HG02678 (cell line): Measurements from ENCODE around the gene EYS.
"Not testable (repeated sequence)": the region's sequence is repeated elsewhere in the genome, so short reads cannot be mapped to it uniquely, and the experiment has no call there.

Experiments used
- ATAC-seq: cut with Tn5 transposase; IDR thresholded peaks from one replicate; pipeline ENCODE4 v1.9.1; 2021; ENCODE audit warnings: mild to moderate bottlenecking, moderate library complexity; ENCODE audit not compliant: unreplicated experiment

EYS gene

DNA sequence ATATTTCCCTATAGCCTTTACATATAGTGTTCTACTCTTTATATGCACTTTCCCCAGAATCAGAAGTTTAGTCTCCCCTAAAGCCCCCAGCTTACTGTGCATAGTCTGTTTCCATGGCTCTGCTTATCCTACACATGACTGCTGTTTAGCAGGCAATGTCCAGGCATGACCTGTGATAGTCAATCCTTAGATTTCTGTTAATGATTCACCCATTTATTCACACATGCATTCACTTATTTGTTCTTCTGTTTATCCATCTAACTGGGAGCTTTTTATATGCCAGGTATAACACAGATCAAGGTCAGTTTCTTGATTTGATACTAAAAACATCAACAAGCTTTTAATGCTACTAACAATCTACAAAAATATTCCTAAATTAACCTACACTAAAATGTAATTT, 1770.6 kb downstream of the EYS start:
- ATAC-seq: no peak

DNA sequence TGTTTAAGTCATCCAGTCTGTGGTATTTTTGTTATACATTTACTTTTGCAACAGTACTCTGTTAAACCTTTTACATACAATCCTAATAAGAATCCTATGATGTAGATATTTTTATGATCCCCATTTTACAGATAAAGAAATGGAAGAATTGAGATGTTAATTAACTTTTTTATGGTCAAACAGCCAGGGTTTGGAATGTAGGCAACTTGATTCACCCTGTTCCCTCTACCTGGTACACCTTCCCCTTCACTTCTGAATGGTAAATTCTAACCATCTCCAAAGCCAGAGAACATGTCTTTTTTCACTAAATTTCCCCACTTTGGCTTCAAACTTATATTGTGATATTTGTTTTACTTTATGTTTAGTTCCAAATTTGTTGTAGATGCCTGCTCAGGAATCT, 1771.3 kb downstream of the EYS start:
- no peak for ATAC-seq

DNA sequence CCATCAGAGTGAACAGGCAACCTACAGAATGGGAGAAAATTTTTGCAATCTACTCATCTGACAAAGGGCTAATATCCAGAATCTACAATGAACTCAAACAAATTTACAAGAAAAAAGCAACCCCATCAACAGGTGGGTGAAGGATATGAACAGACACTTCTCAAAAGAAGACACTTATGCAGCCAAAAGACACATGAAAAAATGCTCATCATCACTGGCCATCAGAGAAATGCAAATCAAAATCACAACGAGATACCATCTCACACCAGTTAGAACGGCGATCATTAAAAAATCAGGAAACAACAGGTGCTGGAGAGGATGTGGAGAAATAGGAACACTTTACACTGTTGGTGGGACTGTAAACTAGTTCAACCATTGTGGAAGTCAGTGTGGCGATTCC, 1773.1 kb downstream of the EYS start:
- ATAC-seq: not testable (repeated sequence)

DNA sequence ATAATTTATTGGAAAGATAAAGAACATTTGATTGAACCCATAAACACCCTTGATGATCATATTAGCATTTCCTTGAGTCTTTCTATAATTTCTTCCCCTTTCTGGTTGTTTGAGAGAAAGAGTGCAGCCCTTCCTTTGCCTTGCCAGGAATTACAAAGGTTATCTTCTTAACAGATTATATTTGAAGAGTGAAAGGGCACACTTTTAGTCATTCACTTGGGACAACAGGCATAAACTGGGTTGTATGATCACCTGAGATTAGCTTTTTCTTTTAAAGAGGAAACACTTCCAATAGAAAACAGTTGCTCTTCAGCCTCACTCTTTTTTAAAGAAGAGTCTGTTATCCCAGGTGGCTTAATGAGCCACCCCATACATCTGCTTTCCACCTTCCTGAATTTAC, 1776.2 kb downstream of the EYS start:
- no peak for ATAC-seq

DNA sequence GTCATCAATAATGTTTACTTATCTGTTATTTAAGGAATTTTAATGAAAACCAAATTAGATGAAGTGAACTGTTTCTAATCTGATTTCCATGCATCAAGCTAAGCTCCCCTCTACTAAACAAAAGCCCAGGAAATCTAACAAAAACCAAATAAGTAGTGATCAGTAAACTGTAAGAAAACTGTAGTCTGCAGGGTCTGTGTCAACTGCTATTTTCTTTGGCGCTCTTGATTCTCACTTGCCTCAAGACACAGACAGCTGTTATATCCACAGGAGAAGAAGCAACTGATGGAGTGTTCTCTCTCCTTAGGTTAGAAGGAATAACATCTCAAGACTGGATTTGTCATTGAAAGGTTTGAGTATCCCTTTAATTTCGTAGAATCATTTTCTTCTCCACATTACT, 1777.9 kb downstream of the EYS start:
- no peak for ATAC-seq

DNA sequence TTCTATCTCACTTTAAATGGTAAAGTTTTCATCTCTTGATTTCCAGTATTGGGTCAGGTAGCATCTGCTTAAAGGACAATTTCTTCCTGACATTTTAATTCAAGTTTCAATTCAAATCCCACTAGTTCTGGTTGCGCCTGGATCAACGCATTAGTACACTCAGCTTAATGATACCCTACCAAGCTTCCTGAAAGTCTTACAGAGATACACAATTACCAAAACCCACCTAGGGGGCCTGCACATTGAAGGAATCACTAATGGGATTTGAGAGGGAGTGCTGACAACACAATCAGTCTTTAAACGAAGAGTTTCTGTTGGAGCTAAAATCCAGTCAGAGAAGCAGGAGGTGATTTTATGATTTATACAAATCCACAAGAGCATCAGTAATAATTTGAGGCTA, 1778.4 kb downstream of the EYS start:
- no peak for ATAC-seq

DNA sequence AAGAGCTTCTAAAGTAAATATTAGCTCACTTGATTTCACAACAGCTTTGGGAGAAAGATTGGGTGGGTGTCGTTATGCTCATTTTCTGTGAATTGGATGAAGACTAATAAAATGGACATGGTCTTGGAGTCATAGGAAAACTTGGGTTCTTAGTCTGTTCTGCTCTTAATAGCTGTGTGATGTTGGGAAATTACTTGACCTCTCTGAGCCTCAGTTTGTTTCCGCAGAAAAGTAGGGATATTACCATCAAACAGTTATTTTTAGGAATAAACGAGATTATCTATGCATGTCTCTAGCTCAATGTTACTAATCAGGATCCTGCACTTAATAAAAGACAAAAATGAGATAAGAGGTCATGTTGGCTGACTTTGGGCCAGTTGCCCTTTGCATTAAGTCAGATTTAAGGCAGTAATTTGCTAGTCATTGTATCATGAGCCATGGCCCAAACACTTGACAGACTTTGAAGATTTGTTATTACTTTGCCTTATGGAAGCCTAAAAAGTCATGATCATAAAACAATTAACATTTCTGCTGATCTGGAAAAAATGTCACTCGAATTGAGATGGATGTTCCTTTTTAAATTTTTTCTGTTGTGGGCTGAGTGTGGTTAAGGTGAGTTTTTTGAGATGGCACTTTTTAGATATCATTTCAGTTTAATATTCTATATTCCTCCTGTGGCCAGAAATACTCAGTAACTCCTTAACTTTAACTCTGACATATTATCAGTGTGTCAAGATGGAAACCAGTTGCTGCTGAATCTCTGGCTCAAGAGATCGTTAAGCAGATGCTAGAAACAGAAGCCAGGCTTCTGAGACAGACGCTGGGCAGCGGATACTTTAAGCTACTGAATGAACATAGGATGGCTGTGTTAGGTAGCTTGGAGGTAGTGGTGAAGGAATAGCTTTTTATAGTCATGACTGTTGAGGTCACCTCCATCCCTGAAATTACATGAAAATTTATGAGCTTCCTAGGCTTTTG, 1779.8 kb downstream of the EYS start:
- no peak for ATAC-seq

DNA sequence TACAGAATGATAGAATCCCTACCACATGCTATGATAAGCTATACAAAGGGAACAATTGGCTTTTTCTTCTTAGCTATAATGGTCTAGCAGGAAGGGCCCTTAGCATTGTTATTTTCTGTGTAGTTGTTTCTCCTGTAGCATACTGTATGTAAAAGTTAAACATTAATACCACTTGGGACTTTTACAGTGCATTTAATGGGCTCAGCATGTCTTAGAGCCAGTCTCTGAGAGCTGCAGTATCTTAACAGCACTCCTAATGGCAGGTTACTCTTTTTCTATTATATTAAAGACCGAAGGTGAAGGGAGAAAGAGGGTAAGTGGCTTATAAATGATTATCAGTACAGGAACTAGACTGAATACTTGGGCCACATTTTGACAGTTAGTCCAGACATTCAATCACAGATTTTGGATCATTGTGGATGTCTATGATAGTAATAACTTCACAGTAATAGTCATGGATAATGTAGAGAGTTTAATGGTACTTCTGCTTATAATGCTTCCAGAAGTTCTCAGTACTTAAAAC, 1780.7 kb downstream of the EYS start:
- no peak for ATAC-seq

DNA sequence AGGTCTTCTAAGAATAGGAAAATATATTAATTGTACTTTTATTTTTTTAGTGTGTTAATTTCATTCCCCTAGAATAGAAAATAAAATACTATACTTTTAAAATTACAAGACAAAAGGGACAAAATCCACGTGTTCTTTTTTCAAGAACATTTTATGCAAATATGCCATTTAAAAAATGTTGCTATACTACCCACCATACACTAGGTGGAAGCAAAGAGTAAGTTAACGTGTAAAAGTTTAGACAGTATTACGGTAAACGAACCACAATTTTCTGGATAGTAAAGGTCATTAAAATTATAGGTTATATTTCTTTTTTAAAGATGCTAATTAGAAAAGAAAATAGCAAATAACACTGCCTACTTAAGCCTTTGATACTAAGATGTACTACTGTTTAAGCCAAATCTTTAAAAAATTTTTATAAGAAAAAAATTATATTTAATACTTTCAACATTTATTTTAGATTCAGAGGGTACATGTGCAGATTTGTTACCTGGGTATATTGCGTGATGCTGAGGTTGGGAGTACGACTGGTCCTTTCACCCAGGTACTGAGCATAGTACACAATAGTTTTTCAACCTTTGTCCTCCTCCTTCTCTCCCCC, 1783.8 kb downstream of the EYS start:
- peak; percentile 70 for ATAC-seq

DNA sequence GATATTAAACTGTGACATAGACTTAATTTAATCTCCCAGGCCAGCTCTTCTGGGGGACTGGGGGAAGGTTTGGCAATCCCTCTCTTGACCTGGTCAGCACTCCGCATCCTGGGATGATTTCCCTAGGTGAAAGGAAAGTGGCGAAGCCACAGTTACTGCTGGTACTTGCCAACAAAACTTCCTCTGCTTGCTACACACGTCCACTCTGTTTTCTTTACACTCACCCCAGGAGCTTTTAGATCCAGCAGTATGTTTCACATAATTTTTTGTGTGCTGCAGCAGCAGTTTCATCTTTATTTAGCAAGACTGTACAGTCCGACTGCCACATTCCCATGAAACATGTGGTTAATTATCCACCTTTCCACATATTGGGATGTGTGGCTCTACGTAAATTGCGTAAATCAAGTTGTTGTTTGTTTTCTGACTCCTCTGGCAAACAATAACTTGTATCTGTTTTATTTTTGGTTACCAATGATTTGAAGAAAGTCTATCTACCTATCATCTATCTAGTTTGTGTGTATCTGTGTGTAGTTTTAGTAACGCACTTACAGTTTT, 1787.4 kb downstream of the EYS start:
- no peak for ATAC-seq

DNA sequence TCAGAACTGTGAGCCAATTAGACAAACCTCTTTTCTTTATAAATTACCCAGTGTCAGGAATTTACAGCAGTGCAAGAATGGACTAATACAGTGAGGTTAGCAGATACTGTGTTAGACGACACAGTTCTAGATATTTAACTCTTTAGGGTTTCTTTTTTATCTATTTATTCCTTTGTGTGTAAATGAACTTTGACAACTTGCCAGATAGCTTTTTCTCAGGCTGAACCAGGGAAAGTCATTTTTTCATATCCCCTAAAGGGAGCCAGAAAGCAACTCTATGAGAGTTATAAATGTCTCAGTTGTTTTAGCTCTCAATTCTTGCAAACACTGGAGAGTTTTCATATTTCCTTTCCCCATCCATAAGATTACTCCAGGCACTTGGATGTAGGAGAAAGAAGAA, 1794.1 kb downstream of the EYS start:
- ATAC-seq: no peak

DNA sequence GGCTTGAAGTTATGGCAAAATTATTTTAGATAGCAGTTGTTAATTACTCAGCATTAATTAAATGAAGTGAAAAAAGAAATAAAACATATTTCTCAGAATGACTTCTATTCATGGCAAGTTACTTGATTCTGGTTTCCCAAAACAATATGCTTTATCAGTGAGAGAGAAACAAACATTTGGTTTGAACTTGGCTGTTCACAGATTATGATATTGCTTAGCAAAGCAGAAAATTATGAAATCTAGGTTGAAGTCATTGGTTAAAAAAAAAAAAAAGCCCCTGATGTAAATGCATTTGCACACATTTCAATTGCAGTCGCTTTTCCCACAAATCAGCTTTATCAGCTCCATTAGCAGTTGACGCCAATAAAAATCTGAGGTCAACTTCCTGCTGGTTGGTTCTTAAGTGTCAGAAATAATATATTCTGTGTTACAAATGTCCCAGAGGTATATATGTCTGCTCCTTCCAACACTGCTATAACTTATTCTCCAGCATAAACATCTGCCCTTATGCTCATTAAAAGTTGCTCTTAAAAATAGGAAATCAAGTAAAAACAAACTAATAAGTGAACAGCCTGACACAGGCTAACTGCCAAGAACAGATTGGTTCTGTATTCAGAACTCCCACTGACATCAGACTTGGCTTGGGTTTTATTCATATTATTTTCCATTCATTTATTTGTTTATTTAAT, 1796.0 kb downstream of the EYS start:
- ATAC-seq: no peak

DNA sequence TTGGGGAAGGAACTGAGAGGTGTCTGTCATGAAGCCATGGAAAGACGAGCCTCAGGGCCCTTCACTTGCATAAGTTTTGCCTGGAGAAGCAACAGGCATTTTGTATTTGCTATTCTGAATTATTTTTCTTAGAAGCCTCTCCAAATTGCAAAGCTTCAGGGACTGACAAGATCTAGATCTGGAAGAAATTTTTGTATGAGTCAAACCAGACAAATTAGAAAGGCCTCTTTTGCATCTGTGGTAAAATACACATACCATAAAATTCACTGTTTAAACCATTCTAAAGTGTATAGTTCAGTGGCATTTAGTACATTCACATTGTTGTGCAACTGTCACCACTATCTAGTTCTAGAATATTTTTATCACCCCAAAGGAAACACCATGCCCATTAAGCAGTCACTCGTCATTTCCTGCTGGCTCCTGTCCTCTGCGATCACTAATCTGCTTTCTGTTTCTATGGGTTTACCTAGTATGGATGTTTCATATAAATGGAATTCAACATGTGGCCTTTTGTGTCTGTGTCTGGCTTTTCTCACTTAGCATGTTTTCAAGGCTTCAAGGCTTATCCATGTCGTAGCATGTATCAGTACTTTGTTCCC, 1802.3 kb downstream of the EYS start:
- ATAC-seq: no peak

DNA sequence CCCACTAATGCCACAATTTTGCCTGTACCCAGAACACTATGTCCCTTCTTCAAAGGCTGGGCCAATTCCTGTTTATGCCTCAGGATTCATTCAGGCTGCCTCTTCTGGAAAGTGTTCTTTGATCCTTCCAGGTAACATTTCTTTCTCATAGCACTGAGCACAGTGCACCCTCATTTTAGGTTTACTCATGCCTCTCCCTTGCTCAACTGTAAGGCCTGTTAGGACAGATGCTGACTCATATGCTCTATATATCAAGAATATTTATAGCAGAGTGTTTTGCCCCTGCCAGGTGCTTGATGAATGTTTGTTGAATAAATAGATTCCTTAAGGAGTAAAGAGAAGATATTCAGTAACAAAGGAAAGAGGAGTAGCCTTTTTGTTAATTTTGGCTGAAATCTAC, 1807.5 kb downstream of the EYS start:
- ATAC-seq: no peak

DNA sequence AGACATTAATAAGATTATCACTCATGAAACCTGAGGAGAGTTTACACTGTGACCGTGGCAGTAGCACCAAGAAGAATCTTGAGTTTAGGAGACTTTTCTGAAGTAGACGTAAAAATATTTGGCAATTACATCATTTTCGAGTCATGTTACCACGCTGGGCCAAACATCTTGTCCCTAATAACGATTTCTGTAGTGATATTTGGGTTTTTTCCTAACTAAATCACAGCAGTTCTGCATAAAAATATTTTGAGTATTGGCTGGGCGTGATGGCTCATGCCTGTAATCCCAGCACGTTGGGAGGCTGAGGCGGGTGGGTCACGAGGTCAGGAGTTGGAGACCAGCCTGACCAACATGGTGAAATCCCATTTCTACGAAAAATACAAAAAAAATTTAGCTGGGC, 1809.1 kb downstream of the EYS start:
- ATAC-seq: no peak

DNA sequence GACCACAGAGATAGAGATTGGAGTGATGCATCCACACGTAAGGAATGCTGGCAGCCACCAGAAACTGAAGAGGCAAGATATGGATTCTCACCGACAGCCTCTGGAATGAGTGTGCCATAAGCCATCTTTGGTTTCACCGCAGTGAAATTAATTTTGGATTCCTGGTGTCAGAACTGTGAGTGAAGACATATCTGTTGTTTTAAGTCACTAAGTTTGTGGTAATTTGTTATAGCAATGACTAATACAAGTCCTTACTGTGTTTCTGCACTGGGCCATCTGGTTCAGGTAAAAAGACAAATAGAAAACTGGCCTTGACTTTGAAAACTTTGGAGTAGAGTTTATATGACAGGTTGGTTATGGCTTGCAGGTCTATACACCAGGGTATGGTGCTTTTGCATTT, 1809.6 kb downstream of the EYS start:
- no peak for ATAC-seq

DNA sequence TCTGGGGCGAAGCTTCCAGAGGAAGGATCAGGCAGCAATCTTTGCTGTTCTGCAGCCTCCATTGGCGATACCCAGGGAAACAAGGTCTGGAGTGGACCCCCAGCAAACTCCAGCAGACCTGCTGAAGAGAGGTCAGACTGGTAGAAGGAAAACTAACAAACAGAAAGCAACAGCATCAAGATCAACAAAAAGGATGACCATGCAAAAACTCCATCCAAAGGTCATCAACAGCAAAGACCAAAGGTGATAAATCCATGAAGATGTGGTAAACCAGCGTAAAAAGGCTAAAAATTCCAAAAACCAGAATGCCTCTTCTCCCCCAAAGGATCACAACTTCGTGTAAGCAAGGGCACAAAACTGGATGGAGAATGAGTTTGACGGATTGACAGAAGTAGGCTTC, 1818.6 kb downstream of the EYS start:
- ATAC-seq: no peak

DNA sequence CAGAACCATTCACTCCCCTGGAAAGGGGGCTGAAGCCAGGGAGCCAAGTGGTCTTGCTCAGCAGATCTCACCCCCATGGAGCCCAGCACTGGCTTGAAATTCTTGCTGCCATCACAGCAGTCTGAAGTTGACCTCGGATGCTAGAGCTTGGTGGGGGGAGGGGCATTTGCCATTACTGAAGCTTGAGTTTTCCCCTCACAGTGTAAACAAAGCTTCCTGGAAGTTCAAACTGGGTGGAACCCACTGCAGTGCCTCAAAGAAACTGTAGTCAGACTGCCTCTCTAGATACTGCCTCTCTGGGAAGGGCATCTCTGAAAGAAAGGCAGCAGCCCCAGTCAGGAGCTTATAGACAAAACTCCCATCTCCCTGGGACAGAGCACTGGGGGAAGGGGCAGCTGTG, 1819.2 kb downstream of the EYS start:
- ATAC-seq: not testable (repeated sequence)

DNA sequence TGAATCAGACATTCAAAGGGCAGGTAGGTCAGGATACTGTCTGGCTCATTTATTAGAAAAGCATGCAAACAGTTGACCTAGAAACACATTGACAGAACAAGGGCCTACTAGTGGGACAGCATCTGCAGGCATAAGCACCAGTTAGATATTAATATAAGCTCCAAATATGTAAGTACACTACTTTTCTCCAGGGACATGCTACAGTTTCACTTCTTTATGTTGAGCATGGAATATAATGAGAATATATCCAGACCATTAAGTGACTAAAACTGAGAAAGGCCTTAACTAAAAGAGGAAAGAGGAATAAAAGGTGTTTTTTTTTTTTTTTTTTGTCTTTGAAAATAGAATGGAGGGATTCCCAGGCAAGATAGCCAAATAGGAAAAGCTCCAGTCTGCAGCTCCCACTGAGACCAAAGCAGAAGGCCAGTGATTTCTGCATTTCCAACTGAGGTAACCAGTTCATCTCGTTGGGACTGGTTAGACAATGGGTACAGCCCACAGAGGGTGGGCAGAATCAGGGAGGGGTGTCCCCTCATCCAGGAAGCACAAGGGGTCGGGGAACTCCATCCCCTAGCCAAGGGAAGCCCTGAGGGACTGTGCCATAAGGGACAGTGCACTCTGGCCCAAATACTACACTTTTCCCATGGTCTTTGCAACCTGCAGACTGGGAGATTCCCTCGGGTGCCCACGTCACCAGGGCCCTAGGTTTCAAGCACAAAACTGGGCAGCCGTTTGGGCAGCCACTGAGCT, 1819.8 kb downstream of the EYS start:
- ATAC-seq: no peak

DNA sequence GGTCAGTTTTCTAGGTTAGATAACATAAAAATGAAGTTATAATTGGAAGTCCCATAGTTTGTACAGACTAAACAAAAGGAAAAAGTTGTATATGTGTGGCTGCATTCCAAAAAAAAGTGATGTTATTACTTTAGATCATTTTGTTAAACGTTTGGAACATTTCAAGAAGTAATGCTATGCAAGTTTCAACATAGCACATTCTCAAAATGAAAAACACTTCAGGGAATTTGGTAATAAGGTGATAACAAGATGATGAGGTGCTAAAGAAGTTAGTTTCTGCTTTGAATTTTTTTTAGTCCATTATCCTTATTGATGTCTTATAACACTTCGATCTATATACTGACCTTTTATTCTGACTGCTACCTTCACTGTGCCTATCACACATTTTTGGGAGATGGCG, 1820.7 kb downstream of the EYS start:
- ATAC-seq: no peak
